Upper lobe of left lung (tissue), 6 donors: ENCODE data around the gene HAND2. TPM values are rescaled to one million over a fixed set of nuclear protein-coding genes. Genes with fewer than 3 reads are reported as not detected.
A peak's percentile ranks its signal among the peaks of the same experiment; 100 is the strongest.

ENCODE experiments used
- ATAC-seq, 2 donors: fragments of 200-7000 bp; cut with Tn5 transposase; one replicate each; pipeline ENCODE4 v1.9.1; 2022; ENCODE audit warnings: mild to moderate bottlenecking in 2 of 2, moderate library complexity in 2 of 2; ENCODE audit not compliant: low FRiP score in 2 of 2
- DNase-seq, 2 donors: peaks; one replicate each; pipeline ENCODE4 v3.0.0-alpha.2; 2019 to 2020
- H3K27ac ChIP-seq, 4 donors: fragments of 200-600 bp; sonication (generic); one replicate each; pipeline ENCODE4 v1.5.1; 2016 to 2019
- H3K27me3 ChIP-seq, 4 donors: fragments of 200-600 bp; sonication (generic); one replicate each; pipeline ENCODE4 v1.5.1; 2017 to 2019
- H3K36me3 ChIP-seq, 4 donors: fragments of 200-600 bp; sonication (generic); one replicate each; pipeline ENCODE4 v1.5.1; 2016 to 2019
- H3K4me1 ChIP-seq, 4 donors: fragments of 200-600 bp; sonication (generic); one replicate each; pipeline ENCODE4 v1.5.1; 2018 to 2019
- H3K4me3 ChIP-seq, 4 donors: fragments of 200-600 bp; sonication (generic); one replicate each; pipeline ENCODE4 v1.5.1; 2017 to 2019; ENCODE audit warnings: mild to moderate bottlenecking in 2 of 4, moderate library complexity in 1 of 4
- H3K9me3 ChIP-seq, 4 donors: fragments of 200-600 bp; sonication (generic); one replicate each; pipeline ENCODE4 v1.5.1; 2018 to 2019
- EP300 ChIP-seq, 4 donors: sonication (generic); formaldehyde crosslinking; IDR thresholded peaks; one replicate each; pipeline ENCODE4 v1.5.1; 2017; ENCODE audit warnings: antibody characterized with exemption in 4 of 4, control low read depth in 2 of 4
- POLR2A ChIP-seq, 4 donors: fragments of 450-650 bp; IDR thresholded peaks; one replicate each; pipeline ENCODE4 v1.5.1; 2016 to 2017; ENCODE audit warnings: antibody characterized with exemption in 4 of 4, mild to moderate bottlenecking in 2 of 4
- POLR2AphosphoS5 ChIP-seq, 2 donors: sonication (generic); formaldehyde crosslinking; IDR thresholded peaks; one replicate each; pipeline ENCODE4 v1.5.1; 2017; ENCODE audit warnings: antibody characterized with exemption in 2 of 2
- WGBS, 2 donors: methylation state at CpG; one replicate each; pipeline ENCODE4 v1.1.5; 2017 to 2018; 5-methylcytosine and 5-hydroxymethylcytosine counted together
- total RNA-seq, 6 donors: library from RNA; depleted of rRNA in 4 of 6; stranded (reverse); fragments of >200 nt in 4 of 6; gene quantifications; one replicate each; pipeline versions ENCODE4 v1.1.0 to v1.2.1, GENCODE V29; 2016 to 2021
- TF ChIP-seq, protein P1 (sequence below), 6 experiments: fragments of 450-650 bp in 4 of 6; fragments of 200-600 bp in 2 of 6; sonication (generic) in 2 of 6; IDR thresholded peaks; one replicate each; pipeline ENCODE4 v1.5.1; 2016 to 2019; ENCODE audit warnings: antibody characterized with exemption in 6 of 6
- donor health status: DM: no; HTN: no; CAD: no; lungs with moderate emphysema.
- donor health status: DM: no; HTN: yes; CAD: no; lungs with severe emphysema.

Gene HAND2
- 1 to 10 TPM in 1 of 6 donors, under 1 TPM in 3, not detected in 2; 0.20 to 3.0 (median 0.39) TPM for total RNA-seq

DNA sequence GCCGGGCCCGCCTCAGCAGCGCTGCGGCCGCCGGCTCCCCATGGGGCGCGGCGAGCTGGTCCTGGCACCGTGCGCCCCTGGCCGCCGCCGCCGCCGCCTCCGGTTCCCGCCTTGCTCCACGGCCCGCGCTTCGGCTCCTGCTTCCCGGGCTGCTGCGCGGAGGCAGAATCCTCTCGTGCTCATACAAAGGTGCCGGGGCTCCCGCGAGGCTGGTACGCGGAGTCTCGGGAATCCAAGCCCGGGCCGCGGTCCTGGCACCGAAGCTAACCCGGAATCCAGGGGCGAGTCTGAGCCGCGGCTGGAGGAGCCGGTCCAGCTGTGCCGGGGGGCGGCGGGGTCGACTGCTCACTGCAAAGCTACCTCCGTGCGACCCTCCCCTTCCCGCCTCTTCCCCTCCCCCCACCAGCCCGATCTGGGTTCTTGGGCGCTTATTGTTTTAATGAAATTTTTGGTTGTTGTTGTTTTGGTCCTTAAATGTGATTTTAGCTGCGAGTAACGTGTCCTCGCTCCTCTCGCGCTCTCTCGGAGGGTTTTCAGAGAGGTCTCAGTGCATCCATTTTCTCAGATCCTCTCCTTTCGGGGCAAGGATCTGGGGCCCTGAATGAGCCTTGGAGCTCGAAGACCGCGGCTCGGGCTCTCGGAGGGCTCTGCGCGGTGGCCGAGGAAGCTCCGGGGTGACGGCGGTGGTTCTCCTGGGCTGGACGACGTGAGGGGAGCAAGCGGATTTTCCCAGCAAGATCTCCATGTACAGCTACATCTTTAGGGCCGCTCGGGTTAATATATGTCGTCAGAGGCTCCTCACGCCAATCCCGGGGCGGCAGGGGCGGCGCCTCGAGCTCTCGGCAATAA lies at the start of gene HAND2:
HAND2 (minus strand) TSS at position 753 of the 849 bp plus-strand sequence. CDS start 940 bp downstream, outside the sequence.
- 2 to 5% methylated on average over 9 to 36 of the region's 81 CpGs for WGBS, 2 donors
- peak in 1 of 2 donors; percentile 76 for DNase-seq
- Histone ChIP-seq H3K4me3 (peak within 1 kb of the TSS in 3 of 4 donors; percentile 16 to 29 (median 25)), H3K27ac (no peak within 1 kb of the TSS), H3K4me1 (peaks cover 15 to 36% (median 17%) of the 10 kb centered on the region in 4 donors), H3K9me3 (peaks cover 0 to 14% (median 5%) of the 10 kb centered on the region in 4 donors), H3K27me3 (peaks cover 0 to 89% (median 54%) of the 10 kb centered on the region in 4 donors), H3K36me3 (no peaks in the 10 kb centered on the region)
- ATAC-seq = peak in 1 of 2 donors; percentile 82
- TF ChIP-seq EP300 (IDR thresholded peaks at IDR 0.05) (no peak), POLR2AphosphoS5 (IDR thresholded peaks at IDR 0.05) (no peak), POLR2A (IDR thresholded peaks at IDR 0.05) (no peak)
- TF ChIP-seq, protein P1, sequence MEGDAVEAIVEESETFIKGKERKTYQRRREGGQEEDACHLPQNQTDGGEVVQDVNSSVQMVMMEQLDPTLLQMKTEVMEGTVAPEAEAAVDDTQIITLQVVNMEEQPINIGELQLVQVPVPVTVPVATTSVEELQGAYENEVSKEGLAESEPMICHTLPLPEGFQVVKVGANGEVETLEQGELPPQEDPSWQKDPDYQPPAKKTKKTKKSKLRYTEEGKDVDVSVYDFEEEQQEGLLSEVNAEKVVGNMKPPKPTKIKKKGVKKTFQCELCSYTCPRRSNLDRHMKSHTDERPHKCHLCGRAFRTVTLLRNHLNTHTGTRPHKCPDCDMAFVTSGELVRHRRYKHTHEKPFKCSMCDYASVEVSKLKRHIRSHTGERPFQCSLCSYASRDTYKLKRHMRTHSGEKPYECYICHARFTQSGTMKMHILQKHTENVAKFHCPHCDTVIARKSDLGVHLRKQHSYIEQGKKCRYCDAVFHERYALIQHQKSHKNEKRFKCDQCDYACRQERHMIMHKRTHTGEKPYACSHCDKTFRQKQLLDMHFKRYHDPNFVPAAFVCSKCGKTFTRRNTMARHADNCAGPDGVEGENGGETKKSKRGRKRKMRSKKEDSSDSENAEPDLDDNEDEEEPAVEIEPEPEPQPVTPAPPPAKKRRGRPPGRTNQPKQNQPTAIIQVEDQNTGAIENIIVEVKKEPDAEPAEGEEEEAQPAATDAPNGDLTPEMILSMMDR (IDR thresholded peaks at IDR 0.05) = no peak

DNA sequence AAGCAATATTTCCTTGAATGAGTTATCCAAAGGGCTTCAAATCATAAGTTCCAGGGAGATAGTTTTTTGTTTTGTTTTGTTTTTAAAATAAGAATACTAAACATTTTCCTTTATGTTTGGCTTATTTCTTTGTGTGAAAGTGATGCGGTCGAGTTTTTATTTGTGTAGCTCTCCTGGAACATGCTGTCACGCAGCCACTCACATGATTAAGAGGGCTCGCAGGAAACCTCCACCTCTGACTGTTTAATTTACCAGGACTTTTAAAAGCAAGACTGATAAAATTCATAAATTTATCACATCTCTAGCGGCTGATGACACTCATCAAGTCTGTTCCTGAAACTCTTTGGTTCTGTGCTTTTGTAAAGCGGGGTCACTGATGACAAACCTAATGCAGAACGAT lies 48.9 kb upstream of the HAND2 start:
- 59 to 64% methylated on average over 7 of the region's 7 CpGs for WGBS, 2 donors
- no peak overlapping the region for H3K27ac ChIP-seq
- H3K4me1 ChIP-seq = no peaks in the 10 kb centered on the region
- DNase-seq (no peak), ATAC-seq (no peak)
- H3K9me3 ChIP-seq = no peaks in the 10 kb centered on the region
- no peaks in the 10 kb centered on the region for H3K36me3 ChIP-seq
- no peaks in the 10 kb centered on the region for H3K27me3 ChIP-seq
- TF ChIP-seq POLR2AphosphoS5 (IDR thresholded peaks at IDR 0.05) (no peak), POLR2A (IDR thresholded peaks at IDR 0.05) (no peak), EP300 (IDR thresholded peaks at IDR 0.05) (no peak)
- TF ChIP-seq, protein P1 (IDR thresholded peaks at IDR 0.05) = no peak
- no peak overlapping the region for H3K4me3 ChIP-seq

DNA sequence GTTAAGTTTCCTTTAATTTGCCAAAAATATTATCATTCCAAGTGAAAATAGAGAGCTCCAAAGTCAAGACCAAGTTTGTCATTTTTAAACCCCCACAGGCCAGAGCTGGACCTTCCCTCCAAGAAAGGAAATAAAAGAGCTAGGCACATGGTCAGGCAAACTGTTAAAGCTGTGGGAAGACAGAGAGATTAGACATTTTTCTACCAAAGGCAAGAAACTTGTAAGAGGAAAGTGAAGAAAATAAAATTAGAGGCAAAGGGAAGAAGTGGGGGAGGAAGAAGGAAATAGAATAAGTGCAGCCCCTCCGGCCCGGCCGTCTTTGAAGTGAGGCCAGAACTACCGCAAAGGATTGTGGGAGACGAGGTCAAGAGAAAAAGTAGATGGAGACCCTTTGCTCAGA lies 47.9 kb upstream of the HAND2 start:
- TF ChIP-seq POLR2AphosphoS5 (IDR thresholded peaks at IDR 0.05) (no peak), POLR2A (IDR thresholded peaks at IDR 0.05) (no peak), EP300 (IDR thresholded peaks at IDR 0.05) (no peak)
- TF ChIP-seq, protein P1 (IDR thresholded peaks at IDR 0.05) = no peak
- DNase-seq (no peak), ATAC-seq (no peak)
- H3K9me3 ChIP-seq = no peaks in the 10 kb centered on the region
- no peak overlapping the region for H3K27ac ChIP-seq
- 76 to 86% methylated on average over 5 of the region's 5 CpGs for WGBS, 2 donors
- no peak overlapping the region for H3K4me3 ChIP-seq
- H3K36me3 ChIP-seq = no peaks in the 10 kb centered on the region
- no peaks in the 10 kb centered on the region for H3K27me3 ChIP-seq
- no peaks in the 10 kb centered on the region for H3K4me1 ChIP-seq

DNA sequence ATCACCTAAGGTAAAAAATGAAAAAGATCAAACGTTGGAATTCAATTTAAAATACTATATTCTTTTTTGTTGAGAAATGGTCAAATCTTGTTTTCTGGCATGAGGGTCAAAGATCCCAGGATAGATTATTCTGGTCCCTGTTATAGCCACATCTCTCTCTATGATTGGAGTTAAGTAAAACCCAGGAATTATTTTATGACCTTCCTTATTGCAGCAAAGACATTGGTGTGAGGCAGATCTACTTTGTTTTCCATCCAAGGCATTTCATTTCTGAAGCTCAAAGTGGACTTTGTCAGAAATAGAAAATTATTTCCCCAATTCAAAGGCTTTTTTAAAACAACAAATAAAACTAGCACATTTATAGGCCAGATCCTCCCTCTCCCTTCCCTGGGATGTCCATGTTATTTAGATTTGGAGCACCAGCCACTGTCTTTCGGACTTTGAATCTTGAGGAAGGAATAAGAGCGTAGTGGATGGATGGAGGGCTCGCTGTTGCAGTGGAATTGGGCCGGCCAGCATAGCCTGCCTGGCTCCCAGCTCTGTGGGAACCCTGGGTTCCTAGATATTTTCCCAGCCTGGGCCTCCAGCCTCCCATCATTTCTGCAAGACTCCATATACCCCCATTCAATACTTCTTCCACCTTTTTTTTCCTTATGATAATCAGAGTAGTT lies 45.6 kb upstream of the HAND2 start:
- Histone ChIP-seq H3K36me3 (no peaks in the 10 kb centered on the region), H3K9me3 (no peaks in the 10 kb centered on the region), H3K27ac (no peak overlapping the region), H3K4me3 (no peak overlapping the region), H3K4me1 (no peaks in the 10 kb centered on the region), H3K27me3 (no peaks in the 10 kb centered on the region)
- WGBS, 2 donors = 78 to 90% methylated on average over 5 of the region's 5 CpGs
- DNase-seq (no peak), ATAC-seq (no peak)
- TF ChIP-seq, protein P1 (IDR thresholded peaks at IDR 0.05) = no peak
- TF ChIP-seq POLR2AphosphoS5 (IDR thresholded peaks at IDR 0.05) (no peak), EP300 (IDR thresholded peaks at IDR 0.05) (no peak), POLR2A (IDR thresholded peaks at IDR 0.05) (no peak)
